H9 (cell line): ENCODE data around the gene CENPP. TPM values are rescaled to one million over a fixed set of nuclear protein-coding genes. Genes with fewer than 3 reads are reported as not detected.
A peak's percentile ranks its signal among the peaks of the same experiment; 100 is the strongest.

Experiments
- DNase-seq: peaks from one replicate; pipeline ENCODE4 v3.0.0-alpha.2; 2017
- H2AFZ ChIP-seq: one replicate; pipeline ENCODE4 v1.6.1; 2013; ENCODE audit warnings: mild to moderate bottlenecking, low read length, control low read depth, moderate library complexity
- H2AK5ac ChIP-seq: 2 replicates; pipeline ENCODE4 v1.6.1; 2013; ENCODE audit warnings: low read length, control low read depth, mixed read lengths; ENCODE audit not compliant: insufficient read length
- H2BK120ac ChIP-seq: one replicate; pipeline ENCODE4 v1.6.1; 2013; ENCODE audit warnings: low read depth, mild to moderate bottlenecking, low read length, control low read depth, inconsistent platforms; ENCODE audit not compliant: poor library complexity, severe bottlenecking
- H2BK12ac ChIP-seq: 2 replicates; pipeline ENCODE4 v1.6.1; 2013; ENCODE audit warnings: low read length, control low read depth, mixed read lengths, low read depth; ENCODE audit not compliant: insufficient read length
- H2BK15ac ChIP-seq: 2 replicates; pipeline ENCODE4 v1.6.1; 2013; ENCODE audit warnings: low read depth, low read length, control low read depth
- H2BK20ac ChIP-seq: one replicate; pipeline ENCODE4 v1.6.1; 2013; ENCODE audit warnings: low read depth, mild to moderate bottlenecking, low read length, control low read depth, inconsistent platforms; ENCODE audit not compliant: poor library complexity, severe bottlenecking
- H2BK5ac ChIP-seq: 2 replicates; pipeline ENCODE4 v1.6.1; 2013; ENCODE audit warnings: low read length, control low read depth, mixed read lengths; ENCODE audit not compliant: insufficient read length
- H3K14ac ChIP-seq: 2 replicates; pipeline ENCODE4 v1.6.1; 2013; ENCODE audit warnings: low read length, control low read depth; ENCODE audit not compliant: insufficient read depth
- H3K18ac ChIP-seq: 2 replicates; pipeline ENCODE4 v1.6.1; 2013; ENCODE audit warnings: low read depth, mild to moderate bottlenecking, mixed read lengths, low read length, control low read depth; ENCODE audit not compliant: insufficient read length
- H3K23ac ChIP-seq: 2 replicates; pipeline ENCODE4 v1.6.1; 2013; ENCODE audit warnings: low read length, control low read depth, mixed read lengths, low read depth; ENCODE audit not compliant: insufficient read length
- H3K23me2 ChIP-seq: 2 replicates; pipeline ENCODE4 v1.6.1; 2013; ENCODE audit warnings: low read depth, mild to moderate bottlenecking, mixed read lengths, low read length, control low read depth; ENCODE audit not compliant: insufficient read length, poor library complexity, severe bottlenecking
- H3K27ac ChIP-seq: 2 replicates; pipeline ENCODE4 v1.5.1; 2013; ENCODE audit warnings: low read length, control low read depth, mixed read lengths, low read depth; ENCODE audit not compliant: insufficient read length
- H3K27me3 ChIP-seq: 2 replicates; pipeline ENCODE4 v1.6.1; 2013; ENCODE audit warnings: low read length, control low read depth, inconsistent platforms; ENCODE audit not compliant: insufficient read depth
- H3K4ac ChIP-seq: 2 replicates; pipeline ENCODE4 v1.6.1; 2013; ENCODE audit warnings: low read depth, mild to moderate bottlenecking, control low read depth, inconsistent platforms, low read length, moderate library complexity
- H3K4me1 ChIP-seq: 2 replicates; pipeline ENCODE4 v1.6.1; 2013; ENCODE audit warnings: low read length, control low read depth, inconsistent platforms; ENCODE audit not compliant: insufficient read depth
- H3K4me2 ChIP-seq: 2 replicates; pipeline ENCODE4 v1.6.1; 2013; ENCODE audit warnings: low read length, control low read depth, mixed read lengths; ENCODE audit not compliant: insufficient read length, insufficient read depth
- H3K56ac ChIP-seq: 2 replicates; pipeline ENCODE4 v1.6.1; 2013; ENCODE audit warnings: low read depth, mild to moderate bottlenecking, mixed read lengths, low read length, control low read depth; ENCODE audit not compliant: insufficient read length
- H3K79me1 ChIP-seq: 2 replicates; pipeline ENCODE4 v1.6.1; 2013; ENCODE audit warnings: low read depth, mild to moderate bottlenecking, moderate library complexity, low read length, control low read depth, inconsistent platforms; ENCODE audit not compliant: insufficient read depth, poor library complexity, severe bottlenecking
- H3K79me2 ChIP-seq: 2 replicates; pipeline ENCODE4 v1.6.1; 2013; ENCODE audit warnings: low read length, control low read depth, inconsistent platforms; ENCODE audit not compliant: insufficient read depth
- H3K9ac ChIP-seq: 2 replicates; pipeline ENCODE4 v1.6.1; 2013; ENCODE audit warnings: low read length, control low read depth, mixed read lengths; ENCODE audit not compliant: insufficient read length; ENCODE audit errors: extremely low read depth
- H3K9me3 ChIP-seq: one replicate; pipeline ENCODE4 v1.6.1; 2013; ENCODE audit warnings: low read depth, low read length, inconsistent platforms; ENCODE audit not compliant: control insufficient read depth
- H3T11ph ChIP-seq: one replicate; pipeline ENCODE4 v1.6.1; 2013; ENCODE audit warnings: mild to moderate bottlenecking, low read length, control low read depth, inconsistent platforms
- H4K20me1 ChIP-seq: one replicate; pipeline ENCODE4 v1.6.1; 2013; ENCODE audit not compliant: control insufficient read depth, insufficient read length, insufficient read depth
- H4K5ac ChIP-seq: 2 replicates; pipeline ENCODE4 v1.6.1; 2013; ENCODE audit warnings: low read depth, mild to moderate bottlenecking, mixed read lengths, low read length, control low read depth; ENCODE audit not compliant: insufficient read length
- H4K8ac ChIP-seq: replicated peaks from 2 replicates; pipeline ENCODE4 v1.6.1; 2013; ENCODE audit warnings: low read length, control low read depth, mixed read lengths, low read depth; ENCODE audit not compliant: insufficient read length
- H4K91ac ChIP-seq: 2 replicates; pipeline ENCODE4 v1.6.1; 2013; ENCODE audit warnings: low read depth, mild to moderate bottlenecking, moderate library complexity, mixed read lengths, low read length, control low read depth; ENCODE audit not compliant: insufficient read length
- H3K27ac Mint-ChIP-seq, 3 experiments: 2 replicates in 2 of 3; 3 replicates in 1 of 3; pipeline ENCODE4 v1.8.0; 2020 to 2021; ENCODE audit warnings: mixed read lengths in 3 of 3, mild to moderate bottlenecking in 1 of 3, moderate library complexity in 1 of 3
- H3K27me3 Mint-ChIP-seq: 2 replicates; pipeline ENCODE4 v1.8.0; 2021; ENCODE audit warnings: low read depth, mild to moderate bottlenecking, moderate library complexity, mixed read lengths
- H3K36me3 Mint-ChIP-seq, 3 experiments: 2 replicates in 2 of 3; 3 replicates in 1 of 3; pipeline ENCODE4 v1.8.0; 2020 to 2021; ENCODE audit warnings: low read depth in 3 of 3, mixed read lengths in 3 of 3; ENCODE audit not compliant: insufficient read depth in 1 of 3
- H3K4me1 Mint-ChIP-seq, 2 experiments: 2 replicates each; pipeline ENCODE4 v1.8.0; 2020; ENCODE audit warnings: mixed read lengths in 2 of 2
- H3K4me3 Mint-ChIP-seq, 2 experiments: 2 replicates in 1 of 2; 3 replicates in 1 of 2; pipeline ENCODE4 v1.8.0; 2020 to 2021; ENCODE audit warnings: mild to moderate bottlenecking in 2 of 2, mixed read lengths in 2 of 2, moderate library complexity in 1 of 2
- H3K9me3 Mint-ChIP-seq, 2 experiments: 2 replicates in 1 of 2; 3 replicates in 1 of 2; pipeline ENCODE4 v1.8.0; 2020; ENCODE audit warnings: mild to moderate bottlenecking in 2 of 2, mixed read lengths in 2 of 2, moderate library complexity in 1 of 2
- CTCF ChIP-seq: fragments of 200-600 bp; sonication (generic); conservative IDR thresholded peaks from 3 replicates; pipeline ENCODE4 v1.8.0; 2021; ENCODE audit warnings: antibody characterized with exemption, mild to moderate bottlenecking
- WGBS: extraction: QIAGEN DNeasy Blood & Tissue Kit; methylation state at CpG from one replicate; pipeline ENCODE4 v1.1.7; 2013; ENCODE audit warnings: missing lambda C conversion rate, low lambda C conversion rate, mixed read lengths; ENCODE audit not compliant: insufficient read length; ENCODE audit errors: extremely low coverage; 5-methylcytosine and 5-hydroxymethylcytosine counted together
- total RNA-seq: library from RNA; stranded (reverse); gene quantifications from 2 replicates; pipeline ENCODE4 v1.2.1, GENCODE V29; 2021

Gene CENPP
- total RNA-seq, 1 experiment from 2014 or later, result 9.1 TPM

DNA sequence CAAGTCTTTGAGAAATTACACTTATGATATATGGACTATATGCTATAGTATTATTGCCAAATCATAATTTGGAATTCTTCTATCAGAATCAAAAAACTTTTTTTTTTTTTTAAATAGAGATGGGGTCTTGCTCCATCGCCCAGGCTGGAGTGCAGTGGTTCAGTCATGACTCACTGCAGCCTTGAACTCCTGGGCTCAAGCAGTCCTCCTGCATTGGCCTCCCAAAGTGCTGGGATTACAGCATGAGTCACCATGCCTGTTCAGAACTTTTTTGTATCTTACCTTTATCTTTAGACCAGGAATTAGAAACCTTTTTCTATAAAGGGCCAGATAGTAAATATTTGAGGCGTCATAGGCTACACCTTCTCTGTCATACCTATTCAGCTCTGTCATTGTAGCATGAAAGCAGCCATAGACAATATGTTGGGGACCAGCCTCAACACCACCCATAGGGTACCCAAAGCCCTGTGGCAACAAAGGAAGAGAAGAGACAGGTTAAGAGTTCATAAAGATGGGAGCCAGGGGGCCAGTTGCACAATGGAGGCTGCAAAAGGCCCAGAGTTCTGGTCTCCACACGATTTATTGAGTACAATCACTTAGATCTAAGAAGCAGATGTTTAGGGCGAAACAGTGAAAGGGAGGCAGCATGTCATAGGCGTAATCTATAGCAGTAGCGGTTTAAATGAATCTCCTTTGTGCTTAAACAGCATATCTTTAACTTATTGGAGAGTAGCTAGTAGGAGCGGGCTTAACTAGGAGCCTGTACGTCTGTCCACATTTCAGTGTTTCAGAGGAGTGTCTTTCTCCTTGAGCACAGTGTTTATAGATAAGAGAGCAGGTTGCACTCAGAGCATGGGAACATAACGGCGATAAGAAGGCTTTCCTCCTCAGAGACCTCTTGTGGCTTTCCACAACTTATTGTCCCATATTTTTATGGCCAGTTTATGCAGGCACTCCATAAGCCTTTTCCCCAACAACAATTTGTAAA, 197.5 kb downstream of the CENPP start:
- H2AFZ ChIP-seq, result no peak overlapping the region
- no peaks in the 10 kb centered on the region for H3K9me3 Mint-ChIP-seq
- WGBS, result no CpG with 5 or more reads among the region's 10 CpGs
- no peak overlapping the region for H4K8ac ChIP-seq
- no peaks in the 10 kb centered on the region for H4K20me1 ChIP-seq
- peak overlapping the region in 1 of 3 experiments; percentile 69; a peak in 2 of 7 replicates for H3K27ac Mint-ChIP-seq
- no peak overlapping the region for H2BK20ac ChIP-seq
- H3K27me3 ChIP-seq, result no peaks in the 10 kb centered on the region
- no peaks in the 10 kb centered on the region for H3K79me2 ChIP-seq
- H3K9me3 ChIP-seq, result no peaks in the 10 kb centered on the region
- H3K18ac ChIP-seq, result no peak overlapping the region
- no peak for TF ChIP-seq CTCF
- peaks cover 0 to 4% of the 10 kb centered on the region in 2 experiments; a peak in 1 of 4 replicates for H3K4me1 Mint-ChIP-seq
- H3K4me1 ChIP-seq, result no peaks in the 10 kb centered on the region
- no peaks in the 10 kb centered on the region for H3K23me2 ChIP-seq
- no peak overlapping the region for H3K27ac ChIP-seq
- no peak overlapping the region for H3K14ac ChIP-seq
- no peak overlapping the region for H3K4me2 ChIP-seq
- no peak for DNase-seq
- H3K4ac ChIP-seq, result no peak overlapping the region
- no peak overlapping the region for H2BK12ac ChIP-seq
- H2BK15ac ChIP-seq, result no peak overlapping the region
- H4K5ac ChIP-seq, result no peak overlapping the region
- no peaks in the 10 kb centered on the region for H3K27me3 Mint-ChIP-seq
- no peak overlapping the region for H3K23ac ChIP-seq
- H3T11ph ChIP-seq, result no peak overlapping the region
- H2BK120ac ChIP-seq, result no peak overlapping the region
- no peak overlapping the region for H3K56ac ChIP-seq
- no peaks in the 10 kb centered on the region; a peak in 1 of 7 replicates for H3K36me3 Mint-ChIP-seq
- H3K4me3 Mint-ChIP-seq, result no peak overlapping the region
- no peak overlapping the region for H2BK5ac ChIP-seq
- no peak overlapping the region for H2AK5ac ChIP-seq
- no peak overlapping the region for H3K9ac ChIP-seq
- no peaks in the 10 kb centered on the region for H3K79me1 ChIP-seq
- H4K91ac ChIP-seq, result no peak overlapping the region
